HepG2 (cell line): ENCODE measurements around the gene ALDH3A1. TPM values are rescaled to one million over a fixed set of nuclear protein-coding genes. Genes with fewer than 3 reads are reported as not detected.

Experiments used
- ATF7 ChIP-seq, 2 experiments: fragments of 450-650 bp in 1 of 2; sonication (generic) in 1 of 2; formaldehyde crosslinking in 1 of 2; IDR thresholded peaks; 2 replicates each; pipeline versions ENCODE4 v1.4.0 to v1.6.1; 2016 to 2020; ENCODE audit warnings: antibody characterized with exemption in 1 of 2, mild to moderate bottlenecking in 1 of 2, missing genetic modification reagents in 1 of 2
- CBX2 ChIP-seq, 2 experiments: fragments of 200-600 bp in 1 of 2; sonication (generic); formaldehyde crosslinking in 1 of 2; IDR thresholded peaks; 2 replicates each; pipeline versions ENCODE4 v1.7.0 to v1.8.1; 2018 to 2022; ENCODE audit warnings: low read depth in 2 of 2, low read length in 1 of 2, mild to moderate bottlenecking in 1 of 2, missing genetic modification reagents in 1 of 2
- CEBPG ChIP-seq: IDR thresholded peaks from 2 replicates; pipeline ENCODE4 v1.6.1; 2016
- KAT8 ChIP-seq: IDR thresholded peaks from 2 replicates; pipeline ENCODE4 v1.6.1; 2016; ENCODE audit warnings: missing genetic modification reagents, missing compliant biosample characterization
- KLF12 ChIP-seq: sonication (generic); formaldehyde crosslinking; IDR thresholded peaks from 2 replicates; pipeline ENCODE4 v1.4.0; 2020; ENCODE audit warnings: missing genetic modification reagents, borderline replicate concordance
- KLF9 ChIP-seq: IDR thresholded peaks from 2 replicates; pipeline ENCODE4 v1.6.1; 2016; ENCODE audit warnings: low read depth
- MEF2D ChIP-seq: sonication (generic); formaldehyde crosslinking; IDR thresholded peaks from 2 replicates; pipeline ENCODE4 v1.5.1; 2020; ENCODE audit warnings: mild to moderate bottlenecking, missing genetic modification reagents
- MXD3 ChIP-seq: IDR thresholded peaks from 2 replicates; pipeline ENCODE4 v1.6.1; 2016; ENCODE audit warnings: mild to moderate bottlenecking, missing biosample characterization, missing genetic modification reagents
- RAD21 ChIP-seq: fragments of 450-650 bp; formaldehyde crosslinking; IDR thresholded peaks from 2 replicates; pipeline ENCODE4 v1.5.0; 2020; ENCODE audit warnings: mild to moderate bottlenecking
- RBAK ChIP-seq: sonication (generic); formaldehyde crosslinking; IDR thresholded peaks from 2 replicates; pipeline ENCODE4 v1.5.1; 2020; ENCODE audit warnings: mild to moderate bottlenecking, missing genetic modification reagents
- SAP130 ChIP-seq: IDR thresholded peaks from 2 replicates; pipeline ENCODE4 v1.6.1; 2016; ENCODE audit warnings: low read depth
- SKI ChIP-seq: fragments of 450-650 bp; IDR thresholded peaks from one replicate; pipeline ENCODE4 v1.6.1; 2018; ENCODE audit warnings: mild to moderate bottlenecking; ENCODE audit not compliant: partially characterized antibody
- SRSF1 ChIP-seq: fragments of 200-400 bp; formaldehyde crosslinking; optimal IDR thresholded peaks from 2 replicates; pipeline ENCODE3; 2017; ENCODE audit warnings: mild to moderate bottlenecking, low read depth, low read length, moderate library complexity
- ZBTB44 ChIP-seq: sonication (generic); formaldehyde crosslinking; IDR thresholded peaks from 2 replicates; pipeline ENCODE4 v1.4.0; 2020; ENCODE audit warnings: missing genetic modification reagents
- ZBTB7B ChIP-seq: sonication (generic); formaldehyde crosslinking; IDR thresholded peaks from 2 replicates; pipeline ENCODE4 v1.4.0; 2020; ENCODE audit warnings: missing genetic modification reagents
- ZHX2 ChIP-seq, 2 experiments: sonication (generic) in 1 of 2; formaldehyde crosslinking in 1 of 2; IDR thresholded peaks; 2 replicates each; pipeline versions ENCODE4 v1.6.1 to v1.9.0; 2014 to 2022; ENCODE audit warnings: antibody characterized with exemption in 1 of 2, borderline replicate concordance in 1 of 2, inconsistent platforms in 1 of 2, low read depth in 1 of 2, missing genetic modification reagents in 1 of 2
- ZMYM3 ChIP-seq: sonication (generic); formaldehyde crosslinking; IDR thresholded peaks from 2 replicates; pipeline ENCODE4 v1.5.1; 2020; ENCODE audit warnings: mild to moderate bottlenecking, missing genetic modification reagents
- ZNF207 ChIP-seq: fragments of 450-650 bp; IDR thresholded peaks from 2 replicates; pipeline ENCODE4 v1.6.1; 2016; ENCODE audit warnings: antibody characterized with exemption, borderline replicate concordance
- ZNF589 ChIP-seq: sonication (generic); formaldehyde crosslinking; conservative IDR thresholded peaks from 2 replicates; pipeline ENCODE4 v1.8.0; 2022; ENCODE audit warnings: mild to moderate bottlenecking, moderate library complexity, missing genetic modification reagents
- ZNF644 ChIP-seq: IDR thresholded peaks from 2 replicates; pipeline ENCODE4 v1.6.1; 2016; ENCODE audit warnings: low read depth
- ZNF839 ChIP-seq: sonication (generic); formaldehyde crosslinking; IDR thresholded peaks from 2 replicates; pipeline ENCODE4 v1.4.0; 2020; ENCODE audit warnings: missing genetic modification reagents, mild to moderate bottlenecking, borderline replicate concordance
- ZSCAN30 ChIP-seq: sonication (generic); formaldehyde crosslinking; IDR thresholded peaks from 2 replicates; pipeline ENCODE4 v1.5.0; 2020; ENCODE audit warnings: mild to moderate bottlenecking, missing genetic modification reagents
- polyA plus RNA-seq, 8 experiments: library from polyadenylated mRNA; depleted of rRNA in 3 of 8; stranded (reverse) in 7 of 8; unstranded in 1 of 8; fragments of >200 nt; fragmentation: Illumina TruSeq in 4 of 8; extraction: Trizol in 4 of 8; gene quantifications; 2 replicates each; pipeline versions ENCODE4 v1.2.1 to v1.2.3, GENCODE V29; 2011 to 2016; ENCODE audit warnings: low read depth in 4 of 8, missing spikeins in 1 of 8, mixed read lengths in 1 of 8; ENCODE audit not compliant: insufficient read depth in 1 of 8
- total RNA-seq, 5 experiments: library from RNA; depleted of rRNA; stranded (reverse); fragments of >200 nt; fragmentation: Illumina TruSeq; extraction: Trizol; gene quantifications; 2 replicates each; pipeline ENCODE4 v1.2.3, GENCODE V29; 2016; ENCODE audit warnings: low read depth in 1 of 5

The ALDH3A1 gene
- total and polyA plus RNA-seq, 2 of the 13 experiments (the other 11 are each of a cell fraction or from before 2014, with no cell fraction given) = 0.07 to 0.62 TPM

DNA sequence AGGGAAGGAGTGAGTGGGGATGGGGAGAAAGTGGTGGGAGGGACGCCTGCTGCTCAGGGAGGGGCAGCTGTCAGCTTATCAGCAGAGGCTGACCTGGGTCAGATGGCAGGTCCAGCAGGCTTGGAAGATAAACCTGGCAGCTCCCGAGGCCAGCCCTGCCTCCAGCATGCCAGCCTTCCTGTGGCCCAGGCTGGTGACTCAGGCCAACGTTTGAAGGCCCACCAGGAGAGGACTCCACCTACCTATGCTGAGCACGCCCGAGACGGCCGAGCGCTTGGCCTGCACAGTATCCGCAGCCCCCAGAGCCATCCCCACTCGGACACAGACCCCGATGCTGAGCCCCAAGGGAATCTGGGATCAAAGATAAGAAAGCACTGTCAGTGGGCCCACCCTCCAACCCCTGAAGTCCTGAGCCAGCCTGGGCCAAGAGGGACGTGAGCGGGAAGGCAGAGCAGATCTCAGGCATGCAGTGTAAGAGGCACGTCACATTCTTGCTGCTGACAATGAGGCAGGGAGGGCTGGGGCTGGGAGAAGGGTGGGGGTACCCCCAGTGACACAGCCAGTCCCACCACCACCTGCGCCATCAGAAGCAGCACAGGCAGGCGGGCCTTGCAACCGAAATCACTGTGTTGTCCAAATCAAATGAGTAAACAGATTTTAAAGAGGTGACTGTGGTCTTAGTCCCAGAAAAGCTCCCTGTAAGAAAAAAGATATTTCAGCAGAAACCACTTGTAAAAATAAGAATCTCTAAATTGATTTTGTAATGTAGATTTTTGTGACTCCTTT lies 44.1 kb downstream of the ALDH3A1 start (continued):
- TF ChIP-seq ATF7 (IDR thresholded peaks at IDR 0.05) (no peak), ATF7 (CRISPR knock-in tag; IDR thresholded peaks at IDR 0.05) (0 out of 2 replicates have a peak, but pooled peaks have one; percentile 30), SRSF1 (peak; percentile 37), ZHX2 (IDR thresholded peaks at IDR 0.05; ENCODE audit: low read depth) (no peak), ZHX2 (CRISPR knock-in tag; IDR thresholded peaks at IDR 0.05; ENCODE audit: borderline replicate concordance) (no peak), ZNF839 (CRISPR knock-in tag) (no peak), MEF2D (CRISPR knock-in tag) (no peak), ZBTB44 (CRISPR knock-in tag) (no peak), SKI (peak; percentile 17), MXD3 (CRISPR knock-in tag) (no peak), ZNF207 (no peak), KLF12 (CRISPR knock-in tag) (no peak), RBAK (no peak), KAT8 (CRISPR knock-in tag) (no peak; the same call in 1 of the 2 replicates), ZBTB7B (CRISPR knock-in tag) (peak; percentile 54), RAD21 (CRISPR knock-in tag) (peak; percentile 33; the same call in 1 of the 2 replicates), SAP130 (CRISPR knock-in tag) (peak; percentile 45), ZNF644 (CRISPR knock-in tag) (0 out of 2 replicates have a peak, but pooled peaks have one; percentile 21), ZNF589 (CRISPR knock-in tag) (no peak), ZMYM3 (CRISPR knock-in tag) (peak; percentile 58; the same call in 1 of the 2 replicates), ZSCAN30 (CRISPR knock-in tag) (no peak), CEBPG (CRISPR knock-in tag) (no peak), KLF9 (CRISPR knock-in tag) (no peak), CBX2 (IDR thresholded peaks at IDR 0.05; ENCODE audit: low read depth, low read length) (no peak), CBX2 (CRISPR knock-in tag; IDR thresholded peaks at IDR 0.05; ENCODE audit: low read depth) (no peak)
